Panc1 (cell line): ENCODE measurements around the gene PPP4R3B. TPM values are rescaled to one million over a fixed set of nuclear protein-coding genes. Genes with fewer than 3 reads are reported as not detected.

Source experiments
- ATAC-seq: fragments of 200-7000 bp; cut with Tn5 transposase; 2 replicates; pipeline ENCODE4 v1.9.1; 2020; ENCODE audit warnings: mild to moderate bottlenecking, moderate library complexity
- Bru-seq: library from RNA; stranded (reverse); fragments of 400-500 nt; gene quantifications from one replicate; lab custom pipeline; 2021; lab: Mats Ljungman, UMichigan
- BruChase-seq, 2 experiments: library from RNA; stranded (reverse); fragments of 400-500 nt; gene quantifications; one replicate each; lab custom pipeline; 2021; lab: Mats Ljungman, UMichigan
- BruUV-seq: library from RNA; stranded (reverse); fragments of 400-500 nt; replicated peaks from 2 replicates; lab custom pipeline; 2021; lab: Mats Ljungman, UMichigan
- CTCF ChIA-PET: fragments of 300-600 bp; sonication (Branson Sonifier 250); formaldehyde crosslinking; loops from one replicate; lab custom pipeline; 2022; ENCODE audit warnings: antibody characterized with exemption; lab: Charles Lee
- POLR2A ChIA-PET: fragments of 300-600 bp; sonication (Branson Sonifier 250); formaldehyde crosslinking; loops from one replicate; lab custom pipeline; 2022; ENCODE audit warnings: antibody characterized with exemption; lab: Charles Lee
- DNase-seq: peaks from one replicate; pipeline ENCODE4 v3.0.0-alpha.2; 2010; ENCODE audit warnings: low read depth, low spot score
- H3K27ac ChIP-seq: 2 replicates; pipeline ENCODE4 v1.5.1; 2011; ENCODE audit warnings: mild to moderate bottlenecking, low read length, inconsistent platforms
- H3K27me3 ChIP-seq: fragments of 200-500 bp; sonication (Bioruptor generic); 2 replicates; pipeline ENCODE4 v1.6.0; 2014; ENCODE audit warnings: low read length, inconsistent platforms; ENCODE audit not compliant: control insufficient read depth, insufficient read depth
- H3K36me3 ChIP-seq: fragments of 200-500 bp; sonication (Bioruptor generic); 2 replicates; pipeline ENCODE4 v1.5.1; 2014; ENCODE audit warnings: inconsistent platforms, mild to moderate bottlenecking, low read length, moderate library complexity; ENCODE audit not compliant: control insufficient read depth, insufficient read depth
- H3K4me1 ChIP-seq: 2 replicates; pipeline ENCODE4 v1.5.1; 2011; ENCODE audit warnings: inconsistent platforms, mild to moderate bottlenecking, low read length, moderate library complexity; ENCODE audit not compliant: control insufficient read depth, insufficient read depth
- H3K4me3 ChIP-seq, 2 experiments: 2 replicates each; pipeline ENCODE4 v1.5.1; 2011 to 2012; ENCODE audit warnings: low read depth in 2 of 2, low read length in 2 of 2, mild to moderate bottlenecking in 2 of 2, inconsistent platforms in 1 of 2, moderate library complexity in 1 of 2
- H3K9me3 ChIP-seq: fragments of 200-500 bp; sonication (Bioruptor generic); 2 replicates; pipeline ENCODE4 v1.5.1; 2014; ENCODE audit warnings: low read depth, mild to moderate bottlenecking, inconsistent platforms, low read length, moderate library complexity; ENCODE audit not compliant: control insufficient read depth, insufficient read depth
- CTCF ChIP-seq: fragments of 450-650 bp; IDR thresholded peaks from 2 replicates; pipeline ENCODE4 v1.5.1; 2017; ENCODE audit warnings: mild to moderate bottlenecking
- POLR2AphosphoS5 ChIP-seq: IDR thresholded peaks from 2 replicates; pipeline ENCODE4 v1.6.1; 2012; ENCODE audit warnings: mild to moderate bottlenecking, low read depth, low read length, moderate library complexity
- REST ChIP-seq, 2 experiments: IDR thresholded peaks; 2 replicates each; pipeline ENCODE4 v1.6.1; 2011 to 2012; ENCODE audit warnings: low read depth in 2 of 2, control low read depth in 1 of 2, low read length in 1 of 2, mild to moderate bottlenecking in 1 of 2, moderate library complexity in 1 of 2; ENCODE audit not compliant: insufficient read depth in 1 of 2
- SIN3A ChIP-seq: IDR thresholded peaks from 2 replicates; pipeline ENCODE4 v1.6.1; 2012; ENCODE audit warnings: low read depth, mild to moderate bottlenecking, low read length, moderate library complexity, borderline replicate concordance; ENCODE audit not compliant: insufficient read depth
- TCF7L2 ChIP-seq: IDR thresholded peaks from 2 replicates; pipeline ENCODE4 v1.6.1; 2011; ENCODE audit warnings: mild to moderate bottlenecking, low read depth, low read length, inconsistent platforms
- in situ Hi-C: cut with HindIII; loops from 2 replicates; pipeline ENCODE4 v1.10.0; 2016; ENCODE audit warnings: low sequenced_read_pairs, low pct_unique_long_range_greater_than_20kb
- intact Hi-C: fragments of 100-400 bp; cut with micrococcal nuclease; formaldehyde crosslinking; loops from one replicate; pipeline ENCODE4 v1.10.0; 2022; ENCODE audit not compliant: unreplicated experiment
- long read RNA-seq: library from polyadenylated mRNA; unstranded; transcript quantifications from one replicate; pipeline ENCODE4 v2.0.0, GENCODE V29; 2021; ENCODE audit not compliant: unreplicated experiment
- polyA plus RNA-seq: library from polyadenylated mRNA; unstranded; fragments of >200 nt; gene quantifications from one replicate; pipeline ENCODE4 v1.2.1, GENCODE V29; 2012; ENCODE audit warnings: missing spikeins; ENCODE audit not compliant: insufficient read length
- total RNA-seq: library from RNA; stranded (reverse); gene quantifications from one replicate; pipeline ENCODE4 v1.2.1, GENCODE V29; 2021; ENCODE audit not compliant: unreplicated experiment

Gene PPP4R3B
- 50.7 TPM for total RNA-seq
- 19.2 TPM for polyA plus RNA-seq
- Bru-seq, nascent RNA: percentile 89 among the genes with signal in this experiment
- BruChase-seq, experiment 1, labeled RNA remaining after a 2-hour chase: percentile 90 among the genes with signal in this experiment
- BruChase-seq, experiment 2, labeled RNA remaining after a 6-hour chase: percentile 93 among the genes with signal in this experiment
- long read RNA-seq, full-length matches to known transcripts: 66 of 147 reads
- long read RNA-seq, partial matches to known transcripts: 41 of 147 reads
- long read RNA-seq, other reads (novel, unspliced or antisense): 40 of 147 reads

GRCh38 chr2:55617175-55618024, at the start of gene PPP4R3B:
Gene PPP4R3B, minus strand, starts transcription at chr2:55617622. Its CDS starts 337 bp downstream, at chr2:55617285.
- in situ Hi-C loops (no loop called here), intact Hi-C loops (no loop called here)
- ChIA-PET CTCF (no interaction called here), POLR2A (no interaction called here)
- Histone ChIP-seq H3K27me3 (no peaks in the 10 kb centered on the region), H3K4me1 (peaks cover 9% of the 10 kb centered on the region), H3K4me3 (peak within 1 kb of the TSS; percentile 98 to 100), H3K27ac (peak within 1 kb of the TSS; percentile 99), H3K9me3 (no peaks in the 10 kb centered on the region), H3K36me3 (peaks cover 34% of the 10 kb centered on the region)
- DNase-seq (peak; percentile 98), ATAC-seq (peak; percentile 94)
- BruUV-seq: TSS peak; percentile 71
- TF ChIP-seq SIN3A (peak; percentile 81), POLR2AphosphoS5 (peak; percentile 86), TCF7L2 (no peak), REST (IDR thresholded peaks at IDR 0.05; ENCODE audit: insufficient read depth in 1 of 2, low read depth in 2 of 2, low read length in 1 of 2) (peak in 1 of 2 experiments; percentile 72; a peak in 1 of 4 replicates), CTCF (no peak)

- DNase-seq (no peak), ATAC-seq (no peak)
- ChIA-PET CTCF (no interaction called here), POLR2A (no interaction called here)
- intact Hi-C loops (no loop called here), in situ Hi-C loops (no loop called here)
- Histone ChIP-seq H3K9me3 (no peaks in the 10 kb centered on the region), H3K4me3 (no peak overlapping the region), H3K36me3 (peaks cover 35% of the 10 kb centered on the region), H3K27ac (no peak overlapping the region), H3K4me1 (no peaks in the 10 kb centered on the region), H3K27me3 (no peaks in the 10 kb centered on the region)
- BruUV-seq: no TSS peak
- TF ChIP-seq REST (IDR thresholded peaks at IDR 0.05; ENCODE audit: insufficient read depth in 1 of 2, low read depth in 2 of 2, low read length in 1 of 2) (no peak), TCF7L2 (no peak), SIN3A (no peak), CTCF (no peak), POLR2AphosphoS5 (no peak)
These were observed 35.8 kb upstream of the PPP4R3B start for GRCh38 chr2:55653255-55653654.
